Measurements from ENCODE around the gene ACE2. TPM values are rescaled to one million over a fixed set of nuclear protein-coding genes. Genes with fewer than 3 reads are reported as not detected.

Gene ACE2
- total RNA-seq, 4 donors from 2014 or later = 10.5 to 50.4 (median 32.1) TPM

- WGBS, 2 donors (ENCODE audit: low coverage in 1 of 2) = 14 to 69% methylated on average over 1 of the region's 1 CpG
- H3K4me3 ChIP-seq = no peak overlapping the region
- TF ChIP-seq POLR2AphosphoS5 (IDR thresholded peaks at IDR 0.05) (no peak), POLR2A (IDR thresholded peaks at IDR 0.05) (no peak), CTCF (IDR thresholded peaks at IDR 0.05) (no peak), EP300 (IDR thresholded peaks at IDR 0.05; ENCODE audit: low read depth) (no peak)
- H3K27ac ChIP-seq = no peak overlapping the region
- DNase-seq = no peak
- H3K36me3 ChIP-seq = no peaks in the 10 kb centered on the region
- no peaks in the 10 kb centered on the region for H3K27me3 ChIP-seq
- no peaks in the 10 kb centered on the region for H3K4me1 ChIP-seq
- in situ Hi-C loops (cut with MboI; ENCODE audit: low pct_ligation_motif_present in 1 of 4, low pct_unique_long_range_greater_than_20kb in 1 of 4, low sequenced_read_pairs in 3 of 4) = no loop called here
- intact Hi-C loops (cut with DNase I; ENCODE audit: low total_unique reads) = no loop called here
- no peaks in the 10 kb centered on the region for H3K9me3 ChIP-seq
Measured at GRCh38 chrX:15623054-15623453, 22.3 kb upstream of the ACE2 start.

GRCh38 chrX:15619053-15619755 lies 18.4 kb upstream of the ACE2 start:
- intact Hi-C loops (cut with DNase I; ENCODE audit: low total_unique reads) = no loop called here
- WGBS, 2 donors (ENCODE audit: low coverage in 1 of 2) = 33 to 58% methylated on average over 1 to 3 of the region's 3 CpGs
- H3K27me3 ChIP-seq = no peaks in the 10 kb centered on the region
- peak; percentile 11 for DNase-seq
- TF ChIP-seq POLR2A (IDR thresholded peaks at IDR 0.05) = no peak
- TF ChIP-seq POLR2AphosphoS5 (IDR thresholded peaks at IDR 0.05) = peak in 1 of 3 donors; percentile 27
- H3K36me3 ChIP-seq = no peaks in the 10 kb centered on the region
- in situ Hi-C loops (cut with MboI; ENCODE audit: low pct_ligation_motif_present in 1 of 4, low pct_unique_long_range_greater_than_20kb in 1 of 4, low sequenced_read_pairs in 3 of 4) = no loop called here
- peak overlapping the region in 3 of 4 donors; percentile 24 to 34 (median 29) for H3K27ac ChIP-seq
- H3K4me1 ChIP-seq = no peaks in the 10 kb centered on the region
- no peaks in the 10 kb centered on the region for H3K9me3 ChIP-seq
- H3K4me3 ChIP-seq = no peak overlapping the region

- Histone ChIP-seq H3K36me3 (no peaks in the 10 kb centered on the region), H3K4me1 (no peaks in the 10 kb centered on the region), H3K27me3 (no peaks in the 10 kb centered on the region), H3K9me3 (no peaks in the 10 kb centered on the region), H3K27ac (no peak overlapping the region), H3K4me3 (no peak overlapping the region)
- 88% methylated on average over 6 of the region's 6 CpGs; no CpG with 5 or more reads in 1 of the 2 donors for WGBS, 2 donors (ENCODE audit: low coverage in 1 of 2)
- intact Hi-C loops (cut with DNase I; ENCODE audit: low total_unique reads) = no loop called here
- in situ Hi-C loops (cut with MboI; ENCODE audit: low pct_ligation_motif_present in 1 of 4, low pct_unique_long_range_greater_than_20kb in 1 of 4, low sequenced_read_pairs in 3 of 4) = no loop called here
- no peak for DNase-seq
- no peak for TF ChIP-seq CTCF (IDR thresholded peaks at IDR 0.05)
- no peak for TF ChIP-seq POLR2AphosphoS5 (IDR thresholded peaks at IDR 0.05)
- no peak for TF ChIP-seq EP300 (IDR thresholded peaks at IDR 0.05; ENCODE audit: low read depth)
- TF ChIP-seq POLR2A (IDR thresholded peaks at IDR 0.05) = no peak
Measured at GRCh38 chrX:15617111-15617510, 16.4 kb upstream of the ACE2 start.

GRCh38 chrX:15616531-15616930 lies 15.8 kb upstream of the ACE2 start:
- H3K9me3 ChIP-seq = no peaks in the 10 kb centered on the region
- TF ChIP-seq POLR2A (IDR thresholded peaks at IDR 0.05) = no peak
- TF ChIP-seq POLR2AphosphoS5 (IDR thresholded peaks at IDR 0.05) = no peak
- TF ChIP-seq CTCF (IDR thresholded peaks at IDR 0.05) = no peak
- TF ChIP-seq EP300 (IDR thresholded peaks at IDR 0.05; ENCODE audit: low read depth) = no peak
- no peak overlapping the region for H3K27ac ChIP-seq
- H3K27me3 ChIP-seq = no peaks in the 10 kb centered on the region
- no peak for DNase-seq
- in situ Hi-C loops (cut with MboI; ENCODE audit: low pct_ligation_motif_present in 1 of 4, low pct_unique_long_range_greater_than_20kb in 1 of 4, low sequenced_read_pairs in 3 of 4) = no loop called here
- H3K4me1 ChIP-seq = no peaks in the 10 kb centered on the region
- intact Hi-C loops (cut with DNase I; ENCODE audit: low total_unique reads) = no loop called here
- 67 to 83% methylated on average over 1 to 3 of the region's 3 CpGs for WGBS, 2 donors (ENCODE audit: low coverage in 1 of 2)
- no peak overlapping the region for H3K4me3 ChIP-seq
- no peaks in the 10 kb centered on the region for H3K36me3 ChIP-seq

- Histone ChIP-seq H3K27ac (no peak overlapping the region), H3K9me3 (no peaks in the 10 kb centered on the region), H3K27me3 (no peaks in the 10 kb centered on the region), H3K4me1 (no peaks in the 10 kb centered on the region), H3K36me3 (no peaks in the 10 kb centered on the region), H3K4me3 (no peak overlapping the region)
- in situ Hi-C loops (cut with MboI; ENCODE audit: low pct_ligation_motif_present in 1 of 4, low pct_unique_long_range_greater_than_20kb in 1 of 4, low sequenced_read_pairs in 3 of 4) = no loop called here
- intact Hi-C loops (cut with DNase I; ENCODE audit: low total_unique reads) = no loop called here
- TF ChIP-seq EP300 (IDR thresholded peaks at IDR 0.05; ENCODE audit: low read depth) (no peak), POLR2A (IDR thresholded peaks at IDR 0.05) (no peak)
- 50 to 60% methylated on average over 1 to 5 of the region's 5 CpGs for WGBS, 2 donors (ENCODE audit: low coverage in 1 of 2)
- no peak for DNase-seq
Measured at GRCh38 chrX:15607067-15607466, 6.3 kb upstream of the ACE2 start.
